Bronchial epithelial cell (primary cell): ENCODE data around the gene ATP6V0E2. TPM values are rescaled to one million over a fixed set of nuclear protein-coding genes. Genes with fewer than 3 reads are reported as not detected.

Experiments used
- DNase-seq: peaks from one replicate; pipeline ENCODE4 v3.0.0-alpha.2; 2010; ENCODE audit warnings: low read depth
- FAIRE-seq: peaks from 2 replicates; lab custom pipeline; 2011; peaks lifted over from hg19 to GRCh38; lab: Jason Lieb, UNC
- H3K27me3 ChIP-seq: 2 replicates; pipeline ENCODE4 v1.5.1; 2011; ENCODE audit warnings: low read length; ENCODE audit not compliant: control insufficient read depth, insufficient read depth
- H3K36me3 ChIP-seq: 2 replicates; pipeline ENCODE4 v1.5.1; 2011; ENCODE audit warnings: low read length; ENCODE audit not compliant: control insufficient read depth, insufficient read depth
- H3K4me3 ChIP-seq: 2 replicates; pipeline ENCODE4 v1.5.1; 2011; ENCODE audit warnings: mild to moderate bottlenecking, low read depth, low read length, control low read depth
- CTCF ChIP-seq: IDR thresholded peaks from 2 replicates; pipeline ENCODE4 v1.5.1; 2011; ENCODE audit warnings: mild to moderate bottlenecking, moderate library complexity, low read length, control low read depth, inconsistent platforms; ENCODE audit not compliant: insufficient read depth, severe bottlenecking
- total RNA-seq: library from RNA; depleted of rRNA; stranded (reverse); fragments of >200 nt; gene quantifications from 2 replicates; pipeline ENCODE4 v1.2.1, GENCODE V29; 2014

The ATP6V0E2 gene
- total RNA-seq, 1 donor from 2014 or later = 1.6 TPM

DNA sequence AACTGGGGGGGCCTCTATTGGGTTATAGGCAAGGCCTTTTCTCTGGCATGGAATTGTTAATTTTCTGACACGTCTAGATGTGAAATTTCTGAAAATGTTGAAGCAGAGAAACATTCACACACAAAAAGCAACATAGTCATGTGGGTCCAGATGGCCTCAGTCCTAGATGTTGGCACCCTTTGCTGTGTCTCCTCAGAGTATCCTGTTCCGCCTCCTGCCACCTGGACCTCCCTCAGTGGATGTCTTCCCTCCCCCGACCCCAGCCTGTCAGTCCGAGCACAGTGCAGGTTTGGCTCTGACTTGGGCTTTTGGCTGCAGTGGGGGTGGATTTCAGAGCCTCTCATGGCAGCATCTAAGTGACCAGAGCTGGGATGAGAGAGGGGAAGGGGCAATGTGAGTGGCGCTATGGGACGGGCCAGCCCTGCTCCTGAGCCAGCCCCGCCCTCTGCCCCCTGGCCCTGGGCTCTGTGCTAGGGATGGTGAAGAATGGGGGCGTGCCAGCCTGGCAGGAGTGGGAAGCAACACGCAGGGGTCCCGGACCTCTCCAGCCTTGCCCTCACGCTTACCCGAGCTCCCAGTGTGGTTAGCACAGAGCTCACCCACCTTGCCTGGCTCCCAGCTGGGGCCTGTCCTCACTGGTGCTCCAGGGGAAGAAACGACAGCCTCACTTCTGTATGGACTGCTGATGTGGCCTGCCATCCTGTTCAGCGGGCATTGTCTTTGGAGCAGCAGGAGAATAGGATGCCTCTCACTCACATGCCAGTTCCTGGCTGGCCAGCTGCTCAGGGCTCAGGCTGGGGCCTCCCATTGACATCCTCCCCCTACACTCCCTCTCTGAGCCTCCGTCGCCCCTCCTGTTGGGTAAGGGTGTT, 6.2 kb downstream of the ATP6V0E2 start:
- DNase-seq (no peak), FAIRE-seq (no peak)
- H3K27me3 ChIP-seq = no peaks in the 10 kb centered on the region

DNA sequence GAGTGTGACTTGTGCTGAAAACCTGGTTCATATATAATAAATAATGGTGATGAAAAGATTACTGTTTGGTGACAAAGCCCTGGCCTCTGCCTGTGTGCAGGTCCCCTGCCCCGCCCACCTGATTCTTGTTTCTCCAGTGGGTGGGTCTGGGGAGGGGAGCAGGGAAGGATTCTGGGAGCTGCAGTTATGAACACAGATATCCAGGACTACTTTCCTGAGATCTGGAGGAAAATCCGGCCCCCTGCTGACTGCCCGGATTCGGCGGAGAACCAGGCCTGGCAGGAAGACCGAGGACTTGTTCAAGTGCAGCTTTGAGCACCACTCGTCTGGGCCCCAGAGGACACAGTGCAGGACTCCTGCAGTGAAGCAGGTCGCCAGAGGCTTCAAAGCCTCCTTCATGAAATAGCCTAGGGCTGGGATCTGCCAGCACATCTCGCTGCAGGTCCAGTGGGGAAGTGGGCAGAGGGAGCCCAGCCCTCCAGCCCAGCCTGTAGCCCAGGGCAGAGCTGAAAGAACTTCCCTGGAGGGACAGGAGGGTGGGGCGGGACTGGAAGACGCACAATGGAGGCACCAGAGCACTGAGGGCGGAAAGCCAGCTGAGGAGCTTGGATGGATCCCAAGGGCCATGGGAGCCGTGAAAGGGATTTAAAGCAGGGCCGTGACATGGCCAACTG, 7.0 kb downstream of the ATP6V0E2 start:
- DNase-seq (no peak), FAIRE-seq (no peak)
- no peaks in the 10 kb centered on the region for H3K27me3 ChIP-seq
- H3K4me3 ChIP-seq = no peak overlapping the region
- TF ChIP-seq CTCF = no peak
- H3K36me3 ChIP-seq = no peaks in the 10 kb centered on the region

More for the DNA sequence above, 6.2 kb downstream of the ATP6V0E2 start:
- no peak overlapping the region for H3K4me3 ChIP-seq
- no peaks in the 10 kb centered on the region for H3K36me3 ChIP-seq
- TF ChIP-seq CTCF = no peak

DNA sequence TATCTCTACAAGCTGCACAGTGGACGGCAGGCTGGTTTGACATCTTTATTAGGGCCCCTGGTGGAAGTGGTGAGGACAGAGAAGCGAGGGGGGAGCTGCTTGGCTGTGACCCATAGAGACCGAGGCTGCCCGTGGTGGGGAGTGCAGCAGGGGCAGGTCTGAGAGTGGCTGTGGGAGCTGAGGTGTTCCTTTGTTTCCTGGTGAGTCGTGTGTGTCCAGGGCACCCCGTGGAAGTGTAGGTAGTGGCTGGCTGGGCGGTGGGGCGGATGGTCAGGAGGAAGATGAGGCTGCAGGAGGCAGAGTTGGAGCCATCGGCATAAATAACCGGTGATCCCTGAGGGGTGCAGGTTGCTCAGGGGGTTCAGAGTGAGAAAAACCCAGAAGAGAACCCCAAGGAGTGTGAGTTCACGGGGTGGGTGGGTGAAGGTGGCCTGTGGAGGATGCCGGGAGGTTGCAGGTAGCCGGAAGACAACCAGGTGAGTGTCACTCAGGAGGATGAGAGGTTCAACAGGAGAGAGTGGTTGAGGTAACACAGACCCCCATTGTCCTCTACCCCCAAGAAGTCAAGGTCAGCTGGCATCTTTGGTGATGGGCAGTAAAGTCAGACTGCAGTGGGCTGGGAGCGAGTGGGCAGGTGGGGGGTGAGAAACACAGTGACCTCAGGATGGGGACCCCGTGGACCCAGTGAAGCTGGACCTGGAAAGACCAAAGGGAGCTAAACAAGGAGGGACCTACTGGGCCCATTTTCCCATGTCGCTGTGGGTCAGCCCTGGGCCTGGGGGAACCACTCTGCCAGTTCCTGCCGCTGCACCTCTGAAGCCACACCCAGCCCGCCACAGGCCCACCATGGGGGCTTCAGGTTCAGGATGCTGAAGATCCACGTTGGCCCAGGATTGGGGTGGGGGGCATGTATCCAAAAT, 7.8 kb downstream of the ATP6V0E2 start:
- Histone ChIP-seq H3K36me3 (no peaks in the 10 kb centered on the region), H3K4me3 (no peak overlapping the region), H3K27me3 (no peaks in the 10 kb centered on the region)
- DNase-seq = no peak
- no peak for FAIRE-seq
- TF ChIP-seq CTCF = no peak

DNA sequence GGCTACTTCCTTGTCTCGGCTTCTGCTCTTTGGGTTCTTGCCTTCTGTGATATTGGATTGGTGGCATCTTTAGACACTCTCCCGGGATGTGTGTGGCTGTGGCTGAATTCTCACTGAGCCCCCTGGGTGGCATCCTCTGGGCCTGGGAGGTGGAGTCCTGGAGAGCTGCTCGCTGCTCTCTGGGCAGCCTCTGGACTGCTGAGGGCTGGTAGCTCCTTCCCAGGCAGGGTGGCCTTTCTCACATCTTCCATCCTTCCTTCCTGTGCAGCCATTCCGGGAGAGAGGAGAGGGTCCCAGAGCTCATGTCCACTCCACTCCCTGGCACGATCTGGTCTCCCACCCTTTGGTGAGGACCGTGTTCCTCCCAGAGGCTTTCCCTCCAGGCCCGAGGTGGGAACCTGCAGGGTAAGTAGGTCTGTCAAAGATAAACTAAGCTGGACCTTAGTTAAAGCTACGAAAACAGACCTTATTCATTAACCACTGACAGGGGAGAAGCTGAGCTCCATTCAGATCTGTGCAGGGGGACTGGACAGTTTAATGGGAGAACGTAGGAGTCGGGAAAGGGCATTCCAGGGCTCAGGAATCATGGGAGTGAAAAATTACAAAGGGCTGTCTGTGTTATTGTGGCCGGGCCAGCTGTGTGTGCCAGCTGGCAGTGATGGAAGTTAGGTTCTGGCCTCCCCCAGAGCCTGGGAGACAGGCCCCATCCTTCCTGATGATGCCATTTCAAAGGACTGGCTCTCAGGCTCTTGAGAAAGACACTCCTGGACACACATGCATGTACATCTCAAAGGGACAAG, 8.7 kb downstream of the ATP6V0E2 start:
- Histone ChIP-seq H3K36me3 (no peaks in the 10 kb centered on the region), H3K4me3 (no peak overlapping the region), H3K27me3 (no peaks in the 10 kb centered on the region)
- DNase-seq (no peak), FAIRE-seq (peak; percentile 28)
- no peak for TF ChIP-seq CTCF

GRCh38 chr7:149883048-149883438, 9.3 kb downstream of the ATP6V0E2 start:
- FAIRE-seq (no peak), DNase-seq (no peak)
- H3K27me3 ChIP-seq = no peaks in the 10 kb centered on the region
- H3K36me3 ChIP-seq = no peaks in the 10 kb centered on the region
- TF ChIP-seq CTCF = no peak
- H3K4me3 ChIP-seq = no peak overlapping the region
